Large intestine (tissue), 3 donors: ENCODE results near the gene PRXL2B. TPM values are rescaled to one million over a fixed set of nuclear protein-coding genes. Genes with fewer than 3 reads are reported as not detected.

Experiments
- DNase-seq, 2 donors: peaks; one replicate each; pipeline versions ENCODE4 v3.0.0 to v3.0.0-alpha.2; 2013
- H3K27ac ChIP-seq: one replicate; pipeline ENCODE4 v1.5.1; 2013; ENCODE audit warnings: low read length
- H3K27me3 ChIP-seq: 2 replicates; pipeline ENCODE4 v1.6.1; 2013; ENCODE audit warnings: low read length; ENCODE audit not compliant: control insufficient read depth, insufficient read depth
- H3K36me3 ChIP-seq: 2 replicates; pipeline ENCODE4 v1.6.1; 2013; ENCODE audit warnings: low read length; ENCODE audit not compliant: control insufficient read depth, insufficient read depth
- H3K4me1 ChIP-seq: one replicate; pipeline ENCODE4 v1.6.1; 2013; ENCODE audit warnings: low read length; ENCODE audit not compliant: control insufficient read depth, insufficient read depth
- H3K4me3 ChIP-seq: one replicate; pipeline ENCODE4 v1.5.1; 2013; ENCODE audit warnings: low read length
- H3K9me3 ChIP-seq: one replicate; pipeline ENCODE4 v1.6.1; 2013; ENCODE audit warnings: mild to moderate bottlenecking, low read depth, low read length, moderate library complexity; ENCODE audit not compliant: control insufficient read depth
- WGBS: methylation state at CpG from one replicate; pipeline ENCODE4 v1.1.5; 2013; ENCODE audit warnings: low lambda C conversion rate; ENCODE audit not compliant: insufficient coverage; 5-methylcytosine and 5-hydroxymethylcytosine counted together
- polyA plus RNA-seq: library from polyadenylated mRNA; unstranded; fragments of 120-200 nt; gene quantifications from one replicate; pipeline ENCODE4 v1.2.1, GENCODE V29; 2013

PRXL2B gene
- polyA plus RNA-seq, 1 donor, result 120 TPM

- Histone ChIP-seq H3K9me3 (no peaks in the 10 kb centered on the region), H3K27ac (no peak overlapping the region), H3K4me3 (no peak overlapping the region), H3K4me1 (peaks cover 50% of the 10 kb centered on the region), H3K27me3 (peaks cover 13% of the 10 kb centered on the region), H3K36me3 (no peaks in the 10 kb centered on the region)
- no CpG with 5 or more reads among the region's 11 CpGs for WGBS
- DNase-seq, result peak in 1 of 2 donors; percentile 71
Observed at GRCh38 chr1:2542246-2542915, 44.2 kb upstream of the PRXL2B start.

GRCh38 chr1:2543543-2544092 is 43.0 kb upstream of the PRXL2B start:
- no peak overlapping the region for H3K27ac ChIP-seq
- H3K27me3 ChIP-seq, result peaks cover 9% of the 10 kb centered on the region
- H3K4me3 ChIP-seq, result no peak overlapping the region
- no peaks in the 10 kb centered on the region for H3K9me3 ChIP-seq
- H3K36me3 ChIP-seq, result no peaks in the 10 kb centered on the region
- H3K4me1 ChIP-seq, result peaks cover 62% of the 10 kb centered on the region
- WGBS, result no CpG with 5 or more reads among the region's 26 CpGs
- no peak for DNase-seq

GRCh38 chr1:2544093-2544874 is 42.3 kb upstream of the PRXL2B start:
- Histone ChIP-seq H3K9me3 (no peaks in the 10 kb centered on the region), H3K36me3 (no peaks in the 10 kb centered on the region), H3K27ac (no peak overlapping the region), H3K4me1 (peaks cover 69% of the 10 kb centered on the region), H3K27me3 (peaks cover 8% of the 10 kb centered on the region), H3K4me3 (no peak overlapping the region)
- DNase-seq, result peak in 1 of 2 donors; percentile 36
- WGBS, result no CpG with 5 or more reads among the region's 26 CpGs

- Histone ChIP-seq H3K27me3 (peaks cover 8% of the 10 kb centered on the region), H3K36me3 (no peaks in the 10 kb centered on the region), H3K4me3 (no peak overlapping the region), H3K4me1 (peaks cover 70% of the 10 kb centered on the region), H3K9me3 (no peaks in the 10 kb centered on the region), H3K27ac (peak overlapping the region; percentile 68)
- no CpG with 5 or more reads among the region's 19 CpGs for WGBS
- no peak for DNase-seq
Observed at GRCh38 chr1:2544875-2545640, 41.5 kb upstream of the PRXL2B start.

- peak overlapping the region; percentile 39 for H3K4me3 ChIP-seq
- H3K27ac ChIP-seq, result peak overlapping the region; percentile 92
- DNase-seq, result peak; percentile 91
- no peaks in the 10 kb centered on the region for H3K36me3 ChIP-seq
- H3K27me3 ChIP-seq, result peaks cover 3% of the 10 kb centered on the region
- peaks cover 70% of the 10 kb centered on the region for H3K4me1 ChIP-seq
- WGBS, result no CpG with 5 or more reads among the region's 43 CpGs
- no peaks in the 10 kb centered on the region for H3K9me3 ChIP-seq
Observed at GRCh38 chr1:2545754-2546514, 40.6 kb upstream of the PRXL2B start.

GRCh38 chr1:2546515-2547209 is 39.9 kb upstream of the PRXL2B start:
- no CpG with 5 or more reads among the region's 52 CpGs for WGBS
- DNase-seq, result peak; percentile 92 to 95

GRCh38 chr1:2547210-2548067 is 39.1 kb upstream of the PRXL2B start:
- DNase-seq, result peak in 1 of 2 donors; percentile 63
- Histone ChIP-seq H3K9me3 (no peaks in the 10 kb centered on the region), H3K27me3 (no peaks in the 10 kb centered on the region), H3K4me3 (peak overlapping the region; percentile 39), H3K36me3 (peaks cover 3% of the 10 kb centered on the region), H3K27ac (peak overlapping the region; percentile 92), H3K4me1 (peaks cover 63% of the 10 kb centered on the region)
- WGBS, result no CpG with 5 or more reads among the region's 27 CpGs

More at GRCh38 chr1:2546515-2547209, 39.9 kb upstream of the PRXL2B start:
- Histone ChIP-seq H3K4me1 (peaks cover 70% of the 10 kb centered on the region), H3K27ac (peak overlapping the region; percentile 92), H3K9me3 (no peaks in the 10 kb centered on the region), H3K36me3 (peaks cover 3% of the 10 kb centered on the region), H3K4me3 (peak overlapping the region; percentile 39), H3K27me3 (no peaks in the 10 kb centered on the region)

GRCh38 chr1:2548068-2548589 is 38.4 kb upstream of the PRXL2B start:
- H3K9me3 ChIP-seq, result no peaks in the 10 kb centered on the region
- H3K36me3 ChIP-seq, result peaks cover 3% of the 10 kb centered on the region
- no CpG with 5 or more reads among the region's 17 CpGs for WGBS
- no peaks in the 10 kb centered on the region for H3K27me3 ChIP-seq
- DNase-seq, result peak; percentile 71 to 78
- peaks cover 58% of the 10 kb centered on the region for H3K4me1 ChIP-seq
- H3K27ac ChIP-seq, result peak overlapping the region; percentile 92
- no peak overlapping the region for H3K4me3 ChIP-seq
